Activated CD8-positive, alpha-beta memory T cell treated with anti-CD3 and anti-CD28 coated beads for 48 hours (primary cell): ENCODE results near the gene SIPA1L3.

Source experiments
- DNase-seq, 3 experiments: peaks; one replicate each; pipeline ENCODE4 v3.0.0-alpha.2; 2020; ENCODE audit warnings: low read depth in 2 of 3, low spot score in 2 of 3

The SIPA1L3 gene

GRCh38 chr19:38252941-38253691 lies 346.1 kb downstream of the SIPA1L3 start:
- no peak for DNase-seq

- DNase-seq = no peak
Observed at GRCh38 chr19:38253788-38254187, 346.8 kb downstream of the SIPA1L3 start.

GRCh38 chr19:38255383-38256014 lies 348.5 kb downstream of the SIPA1L3 start:
- DNase-seq = no peak
